ENCODE measurements around the gene LARP1. TPM values are rescaled to one million over a fixed set of nuclear protein-coding genes. Genes with fewer than 3 reads are reported as not detected.

The LARP1 gene
- polyA plus RNA-seq, 1 donor (not counting 4 experiments of a cell fraction or from before 2014, with no cell fraction given), result 65.6 TPM

DNA sequence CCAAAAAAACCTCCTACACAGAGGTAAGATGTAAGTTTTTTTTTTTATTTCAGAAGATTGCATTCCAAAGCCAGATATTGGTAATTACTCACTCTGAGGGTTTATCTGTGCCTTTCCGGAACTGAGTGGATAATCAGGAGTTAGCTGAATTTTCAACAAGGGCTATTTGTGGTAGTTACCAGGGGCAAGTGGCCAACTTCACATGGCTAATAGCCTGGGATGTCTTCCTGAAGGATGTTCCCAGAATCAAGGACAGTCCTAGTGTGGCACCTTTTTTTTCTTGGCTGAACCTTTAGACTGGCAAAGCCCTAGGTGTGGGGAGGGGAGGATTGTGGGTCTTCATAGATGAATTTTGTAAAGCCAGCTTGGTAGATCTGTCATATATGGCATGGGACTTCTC, 7.1 kb downstream of the LARP1 start:
- H3K9ac ChIP-seq (ENCODE audit: control insufficient read depth, extremely low read depth, insufficient read depth, low read length), result no peak overlapping the region
- no peaks in the 10 kb centered on the region for H3K27me3 ChIP-seq (ENCODE audit: control insufficient read depth, extremely low read depth, insufficient read depth, low read length)
- DNase-seq (ENCODE audit: low read depth, low spot score) (no peak), FAIRE-seq (no peak)
- no peak overlapping the region for H3K4me3 ChIP-seq (ENCODE audit: control insufficient read depth in 2 of 3, extremely low read depth in 1 of 3, insufficient read depth in 2 of 3, low read depth in 1 of 3, low read length in 3 of 3)
- H3K4me1 ChIP-seq (ENCODE audit: control insufficient read depth, extremely low read depth, insufficient read depth, low read length), result peaks cover 41% of the 10 kb centered on the region
- H4K20me1 ChIP-seq (ENCODE audit: control insufficient read depth, extremely low read depth, insufficient read depth, low read length), result peaks cover 64% of the 10 kb centered on the region
- dilution Hi-C loops (cut with MboI; ENCODE audit: extremely low pct_ligation_motif_present, low sequenced_read_pairs), result no loop called here
- no peak for TF ChIP-seq EZH2 (IDR thresholded peaks at IDR 0.05; ENCODE audit: low read length)
- TF ChIP-seq, protein P1, sequence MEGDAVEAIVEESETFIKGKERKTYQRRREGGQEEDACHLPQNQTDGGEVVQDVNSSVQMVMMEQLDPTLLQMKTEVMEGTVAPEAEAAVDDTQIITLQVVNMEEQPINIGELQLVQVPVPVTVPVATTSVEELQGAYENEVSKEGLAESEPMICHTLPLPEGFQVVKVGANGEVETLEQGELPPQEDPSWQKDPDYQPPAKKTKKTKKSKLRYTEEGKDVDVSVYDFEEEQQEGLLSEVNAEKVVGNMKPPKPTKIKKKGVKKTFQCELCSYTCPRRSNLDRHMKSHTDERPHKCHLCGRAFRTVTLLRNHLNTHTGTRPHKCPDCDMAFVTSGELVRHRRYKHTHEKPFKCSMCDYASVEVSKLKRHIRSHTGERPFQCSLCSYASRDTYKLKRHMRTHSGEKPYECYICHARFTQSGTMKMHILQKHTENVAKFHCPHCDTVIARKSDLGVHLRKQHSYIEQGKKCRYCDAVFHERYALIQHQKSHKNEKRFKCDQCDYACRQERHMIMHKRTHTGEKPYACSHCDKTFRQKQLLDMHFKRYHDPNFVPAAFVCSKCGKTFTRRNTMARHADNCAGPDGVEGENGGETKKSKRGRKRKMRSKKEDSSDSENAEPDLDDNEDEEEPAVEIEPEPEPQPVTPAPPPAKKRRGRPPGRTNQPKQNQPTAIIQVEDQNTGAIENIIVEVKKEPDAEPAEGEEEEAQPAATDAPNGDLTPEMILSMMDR (optimal IDR thresholded peaks at IDR 0.05 in 1 of 3, IDR thresholded peaks at IDR 0.05 in 1 of 3, conservative IDR thresholded peaks at IDR 0.05 in 1 of 3; ENCODE audit: extremely low read depth in 1 of 3, insufficient read depth in 2 of 3, low read length in 3 of 3), result no peak
- H3K36me3 ChIP-seq (ENCODE audit: control insufficient read depth in 2 of 2, extremely low read depth in 1 of 2, insufficient read depth in 2 of 2, low read length in 2 of 2), result peaks cover 1 to 8% of the 10 kb centered on the region in 2 experiments
- H3K27ac ChIP-seq (ENCODE audit: control insufficient read depth, insufficient read depth, low read length), result no peak overlapping the region
- H3K9me3 ChIP-seq (ENCODE audit: control insufficient read depth, low read depth, low read length), result no peaks in the 10 kb centered on the region
- H3K9me1 ChIP-seq (ENCODE audit: control insufficient read depth, extremely low read depth, insufficient read depth, low read length), result peaks cover 12% of the 10 kb centered on the region
- H3K4me2 ChIP-seq (ENCODE audit: control insufficient read depth, extremely low read depth, insufficient read depth, low read depth, low read length), result no peak overlapping the region
- peaks cover 99% of the 10 kb centered on the region for H3K79me2 ChIP-seq (ENCODE audit: control insufficient read depth, insufficient read depth, low read length)
- H2AFZ ChIP-seq (ENCODE audit: control insufficient read depth, low read length), result no peak overlapping the region

DNA sequence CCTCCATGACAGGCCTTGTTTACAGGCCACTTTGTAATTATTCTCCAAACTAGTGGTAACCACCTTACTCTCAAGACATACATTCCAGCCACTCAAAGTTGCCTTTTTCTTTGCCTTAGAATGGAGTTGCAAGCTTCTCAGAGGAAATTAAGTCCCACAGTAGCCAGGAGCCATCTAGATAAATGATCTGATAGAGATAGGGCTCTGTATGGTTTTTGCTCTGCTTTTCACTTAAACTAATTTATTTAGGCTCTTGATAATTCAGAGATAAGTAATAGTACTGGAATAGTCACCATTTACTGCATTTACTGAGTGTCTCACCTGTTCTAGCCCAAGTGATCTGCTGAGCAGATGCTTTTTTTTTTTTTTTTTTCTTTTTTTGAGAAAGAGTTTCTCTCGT, 7.5 kb downstream of the LARP1 start:
- peaks cover 43% of the 10 kb centered on the region for H3K4me1 ChIP-seq (ENCODE audit: control insufficient read depth, extremely low read depth, insufficient read depth, low read length)
- TF ChIP-seq, protein P1 (optimal IDR thresholded peaks at IDR 0.05 in 1 of 3, IDR thresholded peaks at IDR 0.05 in 1 of 3, conservative IDR thresholded peaks at IDR 0.05 in 1 of 3; ENCODE audit: extremely low read depth in 1 of 3, insufficient read depth in 2 of 3, low read length in 3 of 3), result no peak
- no peak for TF ChIP-seq EZH2 (IDR thresholded peaks at IDR 0.05; ENCODE audit: low read length)
- no peak for DNase-seq (ENCODE audit: low read depth, low spot score)
- peaks cover 16% of the 10 kb centered on the region for H3K9me1 ChIP-seq (ENCODE audit: control insufficient read depth, extremely low read depth, insufficient read depth, low read length)
- peaks cover 68% of the 10 kb centered on the region for H4K20me1 ChIP-seq (ENCODE audit: control insufficient read depth, extremely low read depth, insufficient read depth, low read length)
- dilution Hi-C loops (cut with MboI; ENCODE audit: extremely low pct_ligation_motif_present, low sequenced_read_pairs), result no loop called here
- peaks cover 1 to 10% of the 10 kb centered on the region in 2 experiments for H3K36me3 ChIP-seq (ENCODE audit: control insufficient read depth in 2 of 2, extremely low read depth in 1 of 2, insufficient read depth in 2 of 2, low read length in 2 of 2)
- no peaks in the 10 kb centered on the region for H3K9me3 ChIP-seq (ENCODE audit: control insufficient read depth, low read depth, low read length)
- H3K4me3 ChIP-seq (ENCODE audit: control insufficient read depth in 2 of 3, extremely low read depth in 1 of 3, insufficient read depth in 2 of 3, low read depth in 1 of 3, low read length in 3 of 3), result no peak overlapping the region
- H3K9ac ChIP-seq (ENCODE audit: control insufficient read depth, extremely low read depth, insufficient read depth, low read length), result no peak overlapping the region
- no peak overlapping the region for H2AFZ ChIP-seq (ENCODE audit: control insufficient read depth, low read length)
- H3K79me2 ChIP-seq (ENCODE audit: control insufficient read depth, insufficient read depth, low read length), result peaks cover 100% of the 10 kb centered on the region
- H3K27ac ChIP-seq (ENCODE audit: control insufficient read depth, insufficient read depth, low read length), result no peak overlapping the region
- FAIRE-seq, result no peak
- no peaks in the 10 kb centered on the region for H3K27me3 ChIP-seq (ENCODE audit: control insufficient read depth, extremely low read depth, insufficient read depth, low read length)
- H3K4me2 ChIP-seq (ENCODE audit: control insufficient read depth, extremely low read depth, insufficient read depth, low read depth, low read length), result no peak overlapping the region
